EH (cell line): ENCODE results near the gene ENO4.

Source experiments
- DNase-seq: peaks from one replicate; pipeline ENCODE4 v3.0.0-alpha.2; 2015; ENCODE audit warnings: low read depth

ENO4 gene

GRCh38 chr10:116915340-116915739, 66.0 kb downstream of the ENO4 start:
- no peak for DNase-seq

GRCh38 chr10:116917481-116917880, 68.2 kb downstream of the ENO4 start:
- no peak for DNase-seq

- DNase-seq, result no peak
Measured at GRCh38 chr10:116918583-116918982, 69.3 kb downstream of the ENO4 start.

- DNase-seq, result no peak
Measured at GRCh38 chr10:116919164-116919563, 69.9 kb downstream of the ENO4 start.

GRCh38 chr10:116919706-116920105, 70.4 kb downstream of the ENO4 start:
- DNase-seq, result no peak

- DNase-seq, result no peak
Measured at GRCh38 chr10:116925056-116925455, 75.8 kb downstream of the ENO4 start.

- DNase-seq, result no peak
Measured at GRCh38 chr10:116926426-116926825, 77.1 kb downstream of the ENO4 start.

- no peak for DNase-seq
Measured at GRCh38 chr10:116931806-116932205, 82.5 kb downstream of the ENO4 start.
